Left colon (tissue), 2 donors: ENCODE measurements around the gene CLSTN2. TPM values are rescaled to one million over a fixed set of nuclear protein-coding genes. Genes with fewer than 3 reads are reported as not detected.
A peak's percentile ranks its signal among the peaks of the same experiment; 100 is the strongest.

Source experiments
- ATAC-seq: fragments of 200-7000 bp; cut with Tn5 transposase; one replicate; pipeline ENCODE4 v1.9.1; 2020; ENCODE audit warnings: mild to moderate bottlenecking, moderate library complexity
- DNase-seq, 2 donors: peaks; one replicate each; pipeline ENCODE4 v3.0.0-alpha.2; 2020
- intact Hi-C, 2 donors: fragments of 100-400 bp; cut with DNase I in 1 of 2; cut with micrococcal nuclease in 1 of 2; formaldehyde crosslinking; loops; one replicate each; pipeline versions ENCODE4 v1.11.2 to v1.14.0; 2022; cut with DNase I, micrococcal nuclease
- total RNA-seq, 2 donors: library from RNA; stranded (reverse); fragmentation: NEBNext Ultra II Directional; extraction: Animal tissue kit (Norgen Biotek cat#: 25700); gene quantifications; one replicate each; pipeline ENCODE4 v1.2.1, GENCODE V29; 2021
- donor health status: DM: no; HTN: no; CAD: no.
- donor health status: DM: yes; HTN: yes; CAD: no.

Gene CLSTN2
- total RNA-seq, 2 donors from 2014 or later = 0.98 to 2.4 TPM

GRCh38 chr3:140078343-140078742 is 143.4 kb downstream of the CLSTN2 start:
- intact Hi-C loops = no loop called here
- DNase-seq (no peak), ATAC-seq (no peak)

GRCh38 chr3:140078940-140079339 is 144.0 kb downstream of the CLSTN2 start:
- intact Hi-C loops = no loop called here
- DNase-seq = no peak
- ATAC-seq = no peak

DNA sequence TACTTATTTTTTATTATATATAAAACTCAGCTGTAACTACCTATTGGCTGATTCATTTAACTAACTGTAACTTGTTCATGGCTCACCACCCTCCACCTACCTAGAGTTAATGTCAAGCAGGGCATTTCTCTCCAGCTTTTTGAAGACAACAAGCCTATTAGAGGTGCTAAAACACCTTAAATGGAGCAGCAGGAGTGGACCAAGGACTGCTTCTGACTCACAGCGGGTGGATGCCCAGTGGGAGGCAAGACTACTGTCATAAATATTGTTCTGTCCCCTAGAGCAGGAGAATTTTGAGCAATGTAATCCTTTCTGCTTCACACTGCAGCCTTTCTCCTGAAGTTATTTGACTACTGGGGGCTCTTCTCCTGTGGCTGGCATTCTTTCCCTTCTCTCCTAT is 146.9 kb downstream of the CLSTN2 start:
- DNase-seq = no peak
- ATAC-seq = no peak
- intact Hi-C loops = no loop called here

DNA sequence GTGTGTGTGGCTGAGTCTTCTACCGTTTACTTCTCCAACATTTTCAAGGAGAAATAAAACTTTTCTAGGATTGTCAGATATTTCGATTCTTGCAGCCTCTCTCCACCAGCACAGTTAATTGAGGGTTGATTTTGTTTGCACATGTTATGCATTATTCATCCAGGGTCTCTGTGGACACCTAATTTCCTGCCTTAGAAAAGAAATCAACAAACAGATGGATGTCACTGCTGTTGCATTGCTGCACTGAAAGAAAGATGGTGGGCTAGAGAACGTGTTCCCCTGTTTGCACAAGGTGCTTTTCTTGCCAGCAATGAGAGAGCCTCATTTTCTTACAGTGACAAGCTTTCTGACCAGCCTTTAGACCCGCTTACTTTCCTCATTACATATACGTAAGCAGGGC is 150.0 kb downstream of the CLSTN2 start:
- intact Hi-C loops = no loop called here
- ATAC-seq (no peak), DNase-seq (no peak)

DNA sequence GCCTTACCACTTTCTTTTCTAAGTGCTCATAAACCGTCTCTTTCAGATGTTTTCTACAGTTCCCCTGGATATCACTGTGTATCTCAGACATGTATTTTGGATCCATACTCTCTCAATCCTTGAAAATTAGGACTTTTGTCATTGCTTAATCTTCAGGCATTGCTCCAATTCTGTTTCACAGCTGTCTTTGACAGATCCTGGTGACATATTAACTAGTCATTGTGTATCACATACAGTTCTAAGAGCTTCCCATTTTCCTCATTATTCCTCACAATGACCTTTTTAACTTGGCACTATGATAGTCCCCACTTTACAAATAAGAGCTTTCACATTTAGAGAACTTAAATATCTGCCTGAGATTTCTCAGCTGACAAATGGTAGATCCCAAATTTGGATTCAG is 151.7 kb downstream of the CLSTN2 start:
- DNase-seq (no peak), ATAC-seq (no peak)
- intact Hi-C loops = no loop called here

- DNase-seq (no peak), ATAC-seq (no peak)
- intact Hi-C loops = no loop called here
Measured at GRCh38 chr3:140088058-140088457, 153.1 kb downstream of the CLSTN2 start.

- intact Hi-C loops = no loop called here
- no peak for ATAC-seq
- DNase-seq = no peak
Measured at GRCh38 chr3:140088513-140088912, 153.5 kb downstream of the CLSTN2 start.

DNA sequence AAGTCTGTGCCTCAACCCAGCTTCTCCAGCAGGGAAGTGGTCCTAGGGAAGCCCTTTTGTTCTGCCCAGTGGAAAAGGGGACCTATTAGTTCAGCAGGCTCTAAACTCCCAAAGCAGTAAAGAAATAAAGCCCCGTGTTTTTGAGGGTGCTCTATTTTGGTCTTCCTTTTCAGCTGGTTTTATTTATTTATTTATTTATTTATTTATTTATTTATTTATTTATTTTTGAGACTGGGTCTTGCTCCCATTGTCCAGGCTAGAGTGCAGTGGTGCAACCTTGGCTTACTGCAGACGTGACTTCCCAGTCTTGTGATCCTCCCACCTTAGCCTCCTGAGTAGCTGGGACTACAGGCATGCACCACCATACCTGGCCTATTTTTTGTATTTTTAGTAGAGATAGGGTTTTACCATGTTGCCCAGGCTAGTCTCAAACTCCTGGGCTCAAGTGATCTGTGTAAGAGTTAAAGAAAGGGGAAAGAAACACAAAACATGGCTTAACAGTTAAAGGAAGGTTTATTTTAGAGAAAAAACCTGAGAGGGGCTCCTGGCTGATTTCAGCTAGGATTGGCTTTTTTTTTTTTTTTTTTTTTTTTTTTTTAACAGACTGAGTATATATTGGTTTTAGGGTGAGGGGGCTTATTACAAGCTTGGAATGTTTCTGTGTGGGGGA is 154.6 kb downstream of the CLSTN2 start:
- intact Hi-C loops = no loop called here
- DNase-seq = no peak
- no peak for ATAC-seq

DNA sequence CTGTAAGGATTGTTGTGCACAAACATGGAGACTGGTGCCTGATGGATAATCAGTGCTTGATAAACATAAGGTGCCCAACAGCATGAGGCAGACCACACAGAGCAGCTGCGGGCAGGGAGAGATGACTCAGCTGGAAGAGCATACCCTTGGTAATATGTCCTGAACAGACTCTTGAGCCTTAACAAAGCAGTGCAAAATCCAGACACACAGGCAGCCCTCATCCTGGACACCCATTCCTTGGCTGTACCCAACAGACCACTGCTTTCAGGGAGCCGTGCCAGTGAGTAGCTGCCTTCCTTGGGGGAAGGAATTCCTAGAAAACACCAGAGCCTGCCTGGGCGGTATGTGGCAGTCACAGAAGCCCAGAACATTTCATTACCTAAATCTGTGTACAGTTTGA is 156.2 kb downstream of the CLSTN2 start:
- DNase-seq = no peak
- no peak for ATAC-seq
- intact Hi-C loops = no loop called here

- intact Hi-C loops = no loop called here
- no peak for ATAC-seq
- DNase-seq = no peak
Measured at GRCh38 chr3:140092848-140093536, 158.0 kb downstream of the CLSTN2 start.

- peak; percentile 62 to 76 for DNase-seq
- intact Hi-C loops = no loop called here
- peak; percentile 90 for ATAC-seq
Measured at GRCh38 chr3:140093742-140094141, 158.8 kb downstream of the CLSTN2 start.

GRCh38 chr3:140094487-140094886 is 159.5 kb downstream of the CLSTN2 start:
- intact Hi-C loops = no loop called here
- ATAC-seq (no peak), DNase-seq (no peak)

DNA sequence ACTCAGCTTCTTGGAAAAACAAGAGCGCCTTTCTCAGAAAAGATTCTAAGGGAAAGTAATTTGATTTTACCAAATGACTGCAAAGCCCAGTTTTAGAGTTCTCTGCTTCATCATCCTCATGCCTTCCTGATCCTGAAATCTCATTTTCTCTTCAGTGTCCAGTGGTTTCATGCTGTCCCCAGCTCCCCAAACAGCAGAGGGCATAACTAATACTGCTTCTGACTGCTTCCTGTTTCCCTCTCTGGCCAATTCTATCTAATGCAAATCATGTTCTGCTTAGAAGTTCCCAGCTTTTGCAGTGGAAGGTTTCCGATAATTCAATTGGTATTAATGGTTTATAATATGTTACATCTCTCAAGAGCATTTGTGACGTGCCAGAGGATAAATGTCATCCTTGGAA is 161.1 kb downstream of the CLSTN2 start:
- ATAC-seq (no peak), DNase-seq (no peak)
- intact Hi-C loops = no loop called here

DNA sequence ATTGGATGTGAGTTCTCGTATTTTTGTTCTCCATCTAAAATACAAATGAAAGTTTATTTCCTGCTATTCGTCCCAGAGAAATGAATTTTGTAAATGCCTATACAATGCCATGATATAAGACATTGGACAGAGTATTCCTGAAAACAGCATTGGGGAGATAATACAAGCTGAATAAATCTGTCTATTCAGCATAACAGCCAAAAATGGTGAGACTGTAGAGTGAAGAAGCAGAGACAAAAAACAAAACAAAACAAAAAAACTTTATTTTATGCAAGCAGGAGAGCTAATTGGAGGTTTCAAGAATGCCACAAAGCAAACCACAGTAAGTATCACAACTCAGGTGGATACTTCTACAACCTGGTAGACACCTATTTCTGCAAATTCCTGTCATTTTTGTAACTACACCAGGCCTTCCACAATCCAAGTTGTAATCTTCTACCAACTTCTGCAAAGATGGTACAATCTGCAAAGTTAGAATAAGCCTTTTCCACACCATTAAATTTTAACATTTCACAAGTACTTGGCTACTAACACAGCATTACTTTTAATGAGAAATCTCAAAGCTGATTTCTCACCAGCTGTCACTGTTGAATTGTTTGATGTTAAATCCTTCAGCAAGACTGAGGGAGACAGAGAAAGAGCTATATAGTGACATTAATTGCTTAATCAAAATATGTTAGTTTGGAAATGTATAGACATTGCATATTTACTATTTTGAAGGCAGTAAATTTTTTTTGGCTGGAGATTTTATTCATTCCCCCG is 163.1 kb downstream of the CLSTN2 start:
- intact Hi-C loops = no loop called here
- no peak for ATAC-seq
- DNase-seq = no peak

GRCh38 chr3:140100479-140100878 is 165.5 kb downstream of the CLSTN2 start:
- ATAC-seq (no peak), DNase-seq (no peak)
- intact Hi-C loops = no loop called here

- DNase-seq = no peak
- no peak for ATAC-seq
- intact Hi-C loops = no loop called here
Measured at GRCh38 chr3:140103166-140103565, 168.2 kb downstream of the CLSTN2 start.

- ATAC-seq = no peak
- no peak for DNase-seq
- intact Hi-C loops = no loop called here
Measured at GRCh38 chr3:140103986-140104645, 169.1 kb downstream of the CLSTN2 start.

DNA sequence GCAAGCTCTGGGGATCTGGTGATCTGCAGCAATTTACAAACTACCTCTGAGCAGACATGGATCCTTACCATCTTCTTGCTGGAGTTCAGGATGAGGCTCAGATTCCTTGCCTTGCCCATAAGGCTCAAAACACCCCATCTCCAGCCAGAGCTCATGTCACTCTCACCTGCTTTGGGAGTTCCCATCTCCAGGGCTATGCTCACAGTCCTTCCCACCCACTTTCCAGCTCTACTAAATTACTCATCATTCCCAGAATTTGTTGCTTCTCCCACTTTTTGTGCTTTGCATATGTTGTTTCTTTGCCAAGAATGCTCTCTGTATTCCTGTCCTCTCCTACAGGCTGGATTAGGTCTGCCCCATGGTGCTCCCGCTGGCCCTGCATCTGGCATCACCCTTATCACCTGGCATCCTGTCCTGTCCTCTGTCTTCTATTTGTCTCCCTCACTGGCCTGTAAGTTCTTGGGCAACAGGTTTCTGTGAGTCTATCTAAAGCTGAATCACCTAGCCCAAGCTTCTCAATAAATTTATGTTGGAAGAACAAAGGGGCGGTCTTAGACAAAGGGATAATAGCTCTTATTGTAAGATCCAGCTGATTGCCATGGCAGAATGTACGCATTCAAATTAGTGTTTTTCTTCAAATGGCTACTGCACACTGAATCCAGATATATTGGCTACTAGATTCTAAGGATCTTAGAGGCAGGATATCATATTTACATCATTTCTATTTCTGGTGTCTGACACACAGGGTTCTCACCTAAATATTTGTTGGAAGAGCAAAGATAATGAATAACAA is 179.2 kb downstream of the CLSTN2 start:
- ATAC-seq (no peak), DNase-seq (no peak)
- intact Hi-C loops = no loop called here

- DNase-seq = no peak
- intact Hi-C loops = no loop called here
- ATAC-seq = no peak
Measured at GRCh38 chr3:140114789-140115080, 179.8 kb downstream of the CLSTN2 start.
